HG03575 (cell line): Measurements from ENCODE around the gene MTA3.

ENCODE experiments used
- ATAC-seq: cut with Tn5 transposase; IDR thresholded peaks from one replicate; pipeline ENCODE4 v1.9.1; 2021; ENCODE audit not compliant: unreplicated experiment, insufficient number of reproducible peaks, low FRiP score; ENCODE audit errors: extremely low read depth

Gene MTA3

GRCh38 chr2:42648796-42649195 lies 80.4 kb downstream of the MTA3 start:
- ATAC-seq, result no peak

GRCh38 chr2:42651057-42651456 lies 82.6 kb downstream of the MTA3 start:
- no peak for ATAC-seq

GRCh38 chr2:42652086-42652485 lies 83.7 kb downstream of the MTA3 start:
- ATAC-seq, result no peak

GRCh38 chr2:42653039-42653438 lies 84.6 kb downstream of the MTA3 start:
- ATAC-seq, result no peak

GRCh38 chr2:42653908-42654445 lies 85.5 kb downstream of the MTA3 start:
- no peak for ATAC-seq

- ATAC-seq, result no peak
Measured at GRCh38 chr2:42658306-42658705, 89.9 kb downstream of the MTA3 start.

- no peak for ATAC-seq
Measured at GRCh38 chr2:42659609-42660008, 91.2 kb downstream of the MTA3 start.

- peak; percentile 68 for ATAC-seq
Measured at GRCh38 chr2:42663106-42663780, 94.8 kb downstream of the MTA3 start.

GRCh38 chr2:42663828-42664227 lies 95.4 kb downstream of the MTA3 start:
- ATAC-seq, result no peak

- ATAC-seq, result no peak
Measured at GRCh38 chr2:42673989-42674579, 105.7 kb downstream of the MTA3 start.

GRCh38 chr2:42675815-42676214 lies 107.4 kb downstream of the MTA3 start:
- no peak for ATAC-seq

GRCh38 chr2:42685303-42685702 lies 116.9 kb downstream of the MTA3 start:
- ATAC-seq, result no peak

- ATAC-seq, result no peak
Measured at GRCh38 chr2:42693013-42693615, 124.7 kb downstream of the MTA3 start.

GRCh38 chr2:42693688-42694479 lies 125.5 kb downstream of the MTA3 start:
- ATAC-seq, result no peak

- ATAC-seq, result no peak
Measured at GRCh38 chr2:42696987-42697386, 128.6 kb downstream of the MTA3 start.

- ATAC-seq, result no peak
Measured at GRCh38 chr2:42698940-42699339, 130.5 kb downstream of the MTA3 start.

GRCh38 chr2:42706836-42707235 lies 138.4 kb downstream of the MTA3 start:
- ATAC-seq, result no peak

GRCh38 chr2:42708179-42708578 lies 139.7 kb downstream of the MTA3 start:
- ATAC-seq, result no peak

- no peak for ATAC-seq
Measured at GRCh38 chr2:42711896-42712295, 143.5 kb downstream of the MTA3 start.

GRCh38 chr2:42712934-42713333 lies 144.5 kb downstream of the MTA3 start:
- no peak for ATAC-seq
